ENCODE results near the gene SLC39A7. TPM values are rescaled to one million over a fixed set of nuclear protein-coding genes. Genes with fewer than 3 reads are reported as not detected.

The SLC39A7 gene
- total and polyA plus RNA-seq, 2 of the 13 experiments (the other 11 are each of a cell fraction or from before 2014, with no cell fraction given) = 142 to 229 TPM

DNA sequence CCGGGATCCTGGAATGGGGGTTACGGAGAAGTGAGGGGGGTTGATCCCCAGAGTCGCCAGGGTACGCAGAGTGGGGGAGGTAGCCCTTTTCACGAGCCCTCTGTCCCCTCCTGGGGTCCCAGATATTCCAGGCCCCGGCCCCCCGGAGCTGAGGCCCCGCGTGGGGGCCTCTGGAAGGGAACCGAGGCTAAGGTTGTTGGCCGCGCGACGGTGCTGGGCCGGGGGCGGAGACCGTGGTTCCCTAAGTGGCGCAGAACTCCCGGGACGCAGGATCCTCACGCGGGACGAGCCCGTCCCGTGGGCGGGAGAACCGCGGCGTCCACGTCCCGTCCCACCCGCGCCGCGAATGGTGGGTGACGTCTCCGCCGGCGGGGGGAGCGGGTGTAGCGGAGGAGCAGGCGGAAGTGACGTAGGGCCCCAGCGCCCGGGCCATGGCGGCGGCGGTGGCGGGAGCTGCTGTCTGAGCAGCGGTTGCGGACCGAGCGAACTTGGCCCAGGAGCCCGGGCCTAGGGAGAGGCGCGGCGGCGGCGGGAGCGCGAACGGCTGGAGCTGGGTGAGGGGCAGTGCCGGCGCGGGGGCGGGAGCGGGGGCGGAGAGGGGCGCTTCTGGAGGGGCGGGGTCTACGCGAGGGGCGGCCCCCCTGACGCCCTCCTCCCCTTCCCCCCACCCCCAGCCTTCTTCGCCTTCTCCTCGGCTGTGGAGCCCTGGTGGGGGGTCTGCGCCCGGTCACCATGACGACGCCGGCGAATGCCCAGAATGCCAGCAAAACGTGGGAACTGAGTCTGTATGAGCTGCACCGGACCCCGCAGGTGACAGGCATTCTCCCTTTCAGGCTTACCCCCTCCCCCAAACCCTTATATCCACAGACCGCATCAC is 7.7 kb downstream of the SLC39A7 start, which contains the start of gene RING1 (continued):
- TF ChIP-seq, protein P1, sequence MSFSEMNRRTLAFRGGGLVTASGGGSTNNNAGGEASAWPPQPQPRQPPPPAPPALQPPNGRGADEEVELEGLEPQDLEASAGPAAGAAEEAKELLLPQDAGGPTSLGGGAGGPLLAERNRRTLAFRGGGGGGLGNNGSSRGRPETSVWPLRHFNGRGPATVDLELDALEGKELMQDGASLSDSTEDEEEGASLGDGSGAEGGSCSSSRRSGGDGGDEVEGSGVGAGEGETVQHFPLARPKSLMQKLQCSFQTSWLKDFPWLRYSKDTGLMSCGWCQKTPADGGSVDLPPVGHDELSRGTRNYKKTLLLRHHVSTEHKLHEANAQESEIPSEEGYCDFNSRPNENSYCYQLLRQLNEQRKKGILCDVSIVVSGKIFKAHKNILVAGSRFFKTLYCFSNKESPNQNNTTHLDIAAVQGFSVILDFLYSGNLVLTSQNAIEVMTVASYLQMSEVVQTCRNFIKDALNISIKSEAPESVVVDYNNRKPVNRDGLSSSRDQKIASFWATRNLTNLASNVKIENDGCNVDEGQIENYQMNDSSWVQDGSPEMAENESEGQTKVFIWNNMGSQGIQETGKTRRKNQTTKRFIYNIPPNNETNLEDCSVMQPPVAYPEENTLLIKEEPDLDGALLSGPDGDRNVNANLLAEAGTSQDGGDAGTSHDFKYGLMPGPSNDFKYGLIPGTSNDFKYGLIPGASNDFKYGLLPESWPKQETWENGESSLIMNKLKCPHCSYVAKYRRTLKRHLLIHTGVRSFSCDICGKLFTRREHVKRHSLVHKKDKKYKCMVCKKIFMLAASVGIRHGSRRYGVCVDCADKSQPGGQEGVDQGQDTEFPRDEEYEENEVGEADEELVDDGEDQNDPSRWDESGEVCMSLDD (CRISPR knock-in tag; IDR thresholded peaks at IDR 0.05; ENCODE audit: borderline replicate concordance) = peak; percentile 16; the same call in 1 of the 2 replicates
- TF ChIP-seq SOX5 (CRISPR knock-in tag; IDR thresholded peaks at IDR 0.05; ENCODE audit: borderline replicate concordance) = peak; percentile 41; the same call in 1 of the 2 replicates
- TF ChIP-seq, protein P2, sequence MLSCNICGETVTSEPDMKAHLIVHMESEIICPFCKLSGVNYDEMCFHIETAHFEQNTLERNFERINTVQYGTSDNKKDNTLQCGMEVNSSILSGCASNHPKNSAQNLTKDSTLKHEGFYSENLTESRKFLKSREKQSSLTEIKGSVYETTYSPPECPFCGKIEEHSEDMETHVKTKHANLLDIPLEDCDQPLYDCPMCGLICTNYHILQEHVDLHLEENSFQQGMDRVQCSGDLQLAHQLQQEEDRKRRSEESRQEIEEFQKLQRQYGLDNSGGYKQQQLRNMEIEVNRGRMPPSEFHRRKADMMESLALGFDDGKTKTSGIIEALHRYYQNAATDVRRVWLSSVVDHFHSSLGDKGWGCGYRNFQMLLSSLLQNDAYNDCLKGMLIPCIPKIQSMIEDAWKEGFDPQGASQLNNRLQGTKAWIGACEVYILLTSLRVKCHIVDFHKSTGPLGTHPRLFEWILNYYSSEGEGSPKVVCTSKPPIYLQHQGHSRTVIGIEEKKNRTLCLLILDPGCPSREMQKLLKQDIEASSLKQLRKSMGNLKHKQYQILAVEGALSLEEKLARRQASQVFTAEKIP (CRISPR knock-in tag; IDR thresholded peaks at IDR 0.05; ENCODE audit: borderline replicate concordance) = no peak
- TF ChIP-seq TBX3 (IDR thresholded peaks at IDR 0.05; ENCODE audit: borderline replicate concordance) = no peak
- 0 out of 2 replicates have a peak, but pooled peaks have one; percentile 47 for TF ChIP-seq ZNF598 (CRISPR knock-in tag; IDR thresholded peaks at IDR 0.05; ENCODE audit: borderline replicate concordance)
- TF ChIP-seq, protein P3, sequence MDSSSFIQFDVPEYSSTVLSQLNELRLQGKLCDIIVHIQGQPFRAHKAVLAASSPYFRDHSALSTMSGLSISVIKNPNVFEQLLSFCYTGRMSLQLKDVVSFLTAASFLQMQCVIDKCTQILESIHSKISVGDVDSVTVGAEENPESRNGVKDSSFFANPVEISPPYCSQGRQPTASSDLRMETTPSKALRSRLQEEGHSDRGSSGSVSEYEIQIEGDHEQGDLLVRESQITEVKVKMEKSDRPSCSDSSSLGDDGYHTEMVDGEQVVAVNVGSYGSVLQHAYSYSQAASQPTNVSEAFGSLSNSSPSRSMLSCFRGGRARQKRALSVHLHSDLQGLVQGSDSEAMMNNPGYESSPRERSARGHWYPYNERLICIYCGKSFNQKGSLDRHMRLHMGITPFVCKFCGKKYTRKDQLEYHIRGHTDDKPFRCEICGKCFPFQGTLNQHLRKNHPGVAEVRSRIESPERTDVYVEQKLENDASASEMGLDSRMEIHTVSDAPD (CRISPR knock-in tag; IDR thresholded peaks at IDR 0.05) = no peak
- TF ChIP-seq SSRP1 (CRISPR knock-in tag; IDR thresholded peaks at IDR 0.05) = 0 out of 2 replicates have a peak, but pooled peaks have one; percentile 6
- TF ChIP-seq ZBTB3 (CRISPR knock-in tag; IDR thresholded peaks at IDR 0.05; ENCODE audit: borderline replicate concordance, low read depth) = no peak
- peak; percentile 54; the same call in 1 of the 2 replicates for TF ChIP-seq KLF15 (CRISPR knock-in tag; IDR thresholded peaks at IDR 0.05; ENCODE audit: borderline replicate concordance)
- TF ChIP-seq ZNF256 (CRISPR knock-in tag; conservative IDR thresholded peaks at IDR 0.05) = peak; percentile 85; the same call in 1 of the 2 replicates
- TF ChIP-seq, protein P4, sequence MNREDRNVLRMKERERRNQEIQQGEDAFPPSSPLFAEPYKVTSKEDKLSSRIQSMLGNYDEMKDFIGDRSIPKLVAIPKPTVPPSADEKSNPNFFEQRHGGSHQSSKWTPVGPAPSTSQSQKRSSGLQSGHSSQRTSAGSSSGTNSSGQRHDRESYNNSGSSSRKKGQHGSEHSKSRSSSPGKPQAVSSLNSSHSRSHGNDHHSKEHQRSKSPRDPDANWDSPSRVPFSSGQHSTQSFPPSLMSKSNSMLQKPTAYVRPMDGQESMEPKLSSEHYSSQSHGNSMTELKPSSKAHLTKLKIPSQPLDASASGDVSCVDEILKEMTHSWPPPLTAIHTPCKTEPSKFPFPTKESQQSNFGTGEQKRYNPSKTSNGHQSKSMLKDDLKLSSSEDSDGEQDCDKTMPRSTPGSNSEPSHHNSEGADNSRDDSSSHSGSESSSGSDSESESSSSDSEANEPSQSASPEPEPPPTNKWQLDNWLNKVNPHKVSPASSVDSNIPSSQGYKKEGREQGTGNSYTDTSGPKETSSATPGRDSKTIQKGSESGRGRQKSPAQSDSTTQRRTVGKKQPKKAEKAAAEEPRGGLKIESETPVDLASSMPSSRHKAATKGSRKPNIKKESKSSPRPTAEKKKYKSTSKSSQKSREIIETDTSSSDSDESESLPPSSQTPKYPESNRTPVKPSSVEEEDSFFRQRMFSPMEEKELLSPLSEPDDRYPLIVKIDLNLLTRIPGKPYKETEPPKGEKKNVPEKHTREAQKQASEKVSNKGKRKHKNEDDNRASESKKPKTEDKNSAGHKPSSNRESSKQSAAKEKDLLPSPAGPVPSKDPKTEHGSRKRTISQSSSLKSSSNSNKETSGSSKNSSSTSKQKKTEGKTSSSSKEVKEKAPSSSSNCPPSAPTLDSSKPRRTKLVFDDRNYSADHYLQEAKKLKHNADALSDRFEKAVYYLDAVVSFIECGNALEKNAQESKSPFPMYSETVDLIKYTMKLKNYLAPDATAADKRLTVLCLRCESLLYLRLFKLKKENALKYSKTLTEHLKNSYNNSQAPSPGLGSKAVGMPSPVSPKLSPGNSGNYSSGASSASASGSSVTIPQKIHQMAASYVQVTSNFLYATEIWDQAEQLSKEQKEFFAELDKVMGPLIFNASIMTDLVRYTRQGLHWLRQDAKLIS (CRISPR knock-in tag; IDR thresholded peaks at IDR 0.05) = 0 out of 2 replicates have a peak, but pooled peaks have one; percentile 3
- TF ChIP-seq ZNF746 (CRISPR knock-in tag; IDR thresholded peaks at IDR 0.05) = no peak
- peak; percentile 84 for TF ChIP-seq FOXO1 (CRISPR knock-in tag; IDR thresholded peaks at IDR 0.05)
- peak; percentile 85 for TF ChIP-seq TGIF2 (CRISPR knock-in tag; IDR thresholded peaks at IDR 0.05)
- TF ChIP-seq, protein P5, sequence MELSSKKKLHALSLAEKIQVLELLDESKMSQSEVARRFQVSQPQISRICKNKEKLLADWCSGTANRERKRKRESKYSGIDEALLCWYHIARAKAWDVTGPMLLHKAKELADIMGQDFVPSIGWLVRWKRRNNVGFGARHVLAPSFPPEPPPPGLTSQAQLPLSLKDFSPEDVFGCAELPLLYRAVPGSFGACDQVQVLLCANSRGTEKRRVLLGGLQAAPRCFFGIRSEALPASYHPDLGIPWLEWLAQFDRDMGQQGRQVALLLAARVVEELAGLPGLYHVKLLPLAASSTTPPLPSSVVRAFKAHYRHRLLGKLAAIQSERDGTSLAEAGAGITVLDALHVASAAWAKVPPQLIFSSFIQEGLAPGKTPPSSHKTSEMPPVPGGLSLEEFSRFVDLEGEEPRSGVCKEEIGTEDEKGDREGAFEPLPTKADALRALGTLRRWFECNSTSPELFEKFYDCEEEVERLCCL (CRISPR knock-in tag; IDR thresholded peaks at IDR 0.05; ENCODE audit: borderline replicate concordance) = peak; percentile 59; the same call in 1 of the 2 replicates
- TF ChIP-seq HNRNPH1 (optimal IDR thresholded peaks at IDR 0.05; ENCODE audit: low read depth, low read length) = no peak
